ENCODE results near the gene ARID1B. TPM values are rescaled to one million over a fixed set of nuclear protein-coding genes. Genes with fewer than 3 reads are reported as not detected.

Gene ARID1B
- total RNA-seq, 1 donor from 2014 or later: 59.3 TPM

DNA sequence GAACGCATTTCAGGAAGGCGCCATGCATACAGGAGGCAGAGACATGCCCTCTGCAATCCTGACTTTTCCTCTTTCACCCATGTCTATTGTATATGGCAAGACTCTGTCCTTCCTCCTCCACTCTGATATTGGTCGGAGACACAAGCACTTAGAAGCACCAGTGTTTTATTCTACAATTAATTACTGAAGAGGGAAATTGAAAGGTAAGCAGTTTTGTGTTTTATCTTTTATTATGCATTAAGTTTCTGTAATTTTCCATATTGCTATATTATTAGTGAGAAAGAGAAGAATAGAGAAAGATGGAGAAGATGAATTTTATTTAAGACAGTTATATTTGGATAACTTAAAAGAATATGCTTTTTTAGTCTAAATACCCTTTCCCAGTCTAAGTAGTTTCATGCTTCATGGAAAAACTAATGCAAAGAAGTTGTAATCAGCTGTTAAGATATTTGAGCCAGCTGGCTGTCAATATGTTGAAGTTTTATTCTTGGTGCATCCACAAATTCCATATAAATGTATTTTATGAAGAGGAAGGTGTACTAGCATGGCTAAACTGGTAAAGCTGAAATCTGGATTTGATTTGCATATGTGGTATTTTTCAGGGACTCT is 13.6 kb downstream of the ARID1B start:
- no peak for DNase-seq (ENCODE audit: low spot score)
- Mint-ChIP-seq H3K27ac (ENCODE audit: unreplicated experiment) (peak overlapping the region; percentile 39), H3K27me3 (ENCODE audit: low read depth) (no peaks in the 10 kb centered on the region), H3K36me3 (ENCODE audit: low read depth) (no peaks in the 10 kb centered on the region), H3K9me3 (ENCODE audit: low read depth) (no peaks in the 10 kb centered on the region), H3K4me3 (ENCODE audit: unreplicated experiment) (no peak overlapping the region), H3K4me1 (ENCODE audit: low read depth) (peaks cover 50% of the 10 kb centered on the region)
- TF ChIP-seq, protein P1, sequence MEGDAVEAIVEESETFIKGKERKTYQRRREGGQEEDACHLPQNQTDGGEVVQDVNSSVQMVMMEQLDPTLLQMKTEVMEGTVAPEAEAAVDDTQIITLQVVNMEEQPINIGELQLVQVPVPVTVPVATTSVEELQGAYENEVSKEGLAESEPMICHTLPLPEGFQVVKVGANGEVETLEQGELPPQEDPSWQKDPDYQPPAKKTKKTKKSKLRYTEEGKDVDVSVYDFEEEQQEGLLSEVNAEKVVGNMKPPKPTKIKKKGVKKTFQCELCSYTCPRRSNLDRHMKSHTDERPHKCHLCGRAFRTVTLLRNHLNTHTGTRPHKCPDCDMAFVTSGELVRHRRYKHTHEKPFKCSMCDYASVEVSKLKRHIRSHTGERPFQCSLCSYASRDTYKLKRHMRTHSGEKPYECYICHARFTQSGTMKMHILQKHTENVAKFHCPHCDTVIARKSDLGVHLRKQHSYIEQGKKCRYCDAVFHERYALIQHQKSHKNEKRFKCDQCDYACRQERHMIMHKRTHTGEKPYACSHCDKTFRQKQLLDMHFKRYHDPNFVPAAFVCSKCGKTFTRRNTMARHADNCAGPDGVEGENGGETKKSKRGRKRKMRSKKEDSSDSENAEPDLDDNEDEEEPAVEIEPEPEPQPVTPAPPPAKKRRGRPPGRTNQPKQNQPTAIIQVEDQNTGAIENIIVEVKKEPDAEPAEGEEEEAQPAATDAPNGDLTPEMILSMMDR (IDR thresholded peaks at IDR 0.05): no peak

DNA sequence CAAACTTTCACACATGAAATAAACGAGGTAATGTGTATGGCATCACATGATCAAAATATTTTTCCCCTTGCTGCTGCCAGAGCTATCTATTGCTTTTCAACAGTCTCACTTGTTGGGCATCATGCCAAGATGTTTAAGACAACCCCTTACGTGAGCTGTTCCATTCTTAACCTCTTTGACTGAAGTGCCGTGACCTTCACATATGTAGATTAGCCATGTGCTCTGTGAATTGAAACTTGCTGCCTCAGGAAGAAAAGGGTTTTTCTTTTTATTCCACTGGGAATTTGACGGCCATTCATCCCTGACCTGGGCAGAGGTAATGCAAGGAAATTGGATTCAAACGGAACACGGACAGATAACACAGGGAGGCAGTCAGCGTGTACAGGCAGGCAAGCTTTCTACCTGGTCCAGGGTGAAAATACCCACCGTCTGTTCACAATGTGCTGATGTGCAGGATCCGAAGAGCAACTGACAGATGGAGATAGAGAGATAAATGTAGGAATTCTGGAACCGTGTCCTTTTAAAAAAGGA is 14.2 kb downstream of the ARID1B start:
- Mint-ChIP-seq H3K4me1 (ENCODE audit: low read depth) (peaks cover 52% of the 10 kb centered on the region), H3K9me3 (ENCODE audit: low read depth) (no peaks in the 10 kb centered on the region), H3K4me3 (ENCODE audit: unreplicated experiment) (no peak overlapping the region), H3K27ac (ENCODE audit: unreplicated experiment) (peak overlapping the region; percentile 39), H3K36me3 (ENCODE audit: low read depth) (no peaks in the 10 kb centered on the region), H3K27me3 (ENCODE audit: low read depth) (no peaks in the 10 kb centered on the region)
- TF ChIP-seq, protein P1 (IDR thresholded peaks at IDR 0.05): no peak
- DNase-seq (ENCODE audit: low spot score): no peak

DNA sequence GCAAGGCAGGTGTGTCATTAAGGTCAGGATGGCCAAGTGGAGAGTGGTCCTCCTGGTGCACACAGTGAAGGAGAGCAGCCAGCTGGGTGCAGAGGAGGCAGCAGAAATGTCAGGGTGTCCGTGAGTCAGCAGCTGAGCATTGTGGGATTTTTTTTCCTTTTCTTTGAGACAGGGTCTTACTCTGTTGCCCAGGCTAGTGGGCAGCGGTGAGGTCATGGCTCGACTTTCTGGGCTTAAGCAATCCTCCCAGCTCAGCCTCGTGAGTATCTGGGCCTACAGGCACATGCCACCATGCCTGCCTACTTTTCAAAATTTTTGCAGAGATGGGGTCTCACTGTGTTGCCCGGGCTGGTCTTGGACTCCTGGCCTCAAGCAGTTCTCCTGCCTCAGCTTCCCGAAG is 16.0 kb downstream of the ARID1B start:
- H3K9me3 Mint-ChIP-seq (ENCODE audit: low read depth): no peaks in the 10 kb centered on the region
- no peak overlapping the region for H3K27ac Mint-ChIP-seq (ENCODE audit: unreplicated experiment)
- DNase-seq (ENCODE audit: low spot score): no peak
- H3K27me3 Mint-ChIP-seq (ENCODE audit: low read depth): no peaks in the 10 kb centered on the region
- no peak overlapping the region for H3K4me3 Mint-ChIP-seq (ENCODE audit: unreplicated experiment)
- H3K4me1 Mint-ChIP-seq (ENCODE audit: low read depth): peaks cover 51% of the 10 kb centered on the region
- TF ChIP-seq, protein P1 (IDR thresholded peaks at IDR 0.05): no peak
- H3K36me3 Mint-ChIP-seq (ENCODE audit: low read depth): no peaks in the 10 kb centered on the region

DNA sequence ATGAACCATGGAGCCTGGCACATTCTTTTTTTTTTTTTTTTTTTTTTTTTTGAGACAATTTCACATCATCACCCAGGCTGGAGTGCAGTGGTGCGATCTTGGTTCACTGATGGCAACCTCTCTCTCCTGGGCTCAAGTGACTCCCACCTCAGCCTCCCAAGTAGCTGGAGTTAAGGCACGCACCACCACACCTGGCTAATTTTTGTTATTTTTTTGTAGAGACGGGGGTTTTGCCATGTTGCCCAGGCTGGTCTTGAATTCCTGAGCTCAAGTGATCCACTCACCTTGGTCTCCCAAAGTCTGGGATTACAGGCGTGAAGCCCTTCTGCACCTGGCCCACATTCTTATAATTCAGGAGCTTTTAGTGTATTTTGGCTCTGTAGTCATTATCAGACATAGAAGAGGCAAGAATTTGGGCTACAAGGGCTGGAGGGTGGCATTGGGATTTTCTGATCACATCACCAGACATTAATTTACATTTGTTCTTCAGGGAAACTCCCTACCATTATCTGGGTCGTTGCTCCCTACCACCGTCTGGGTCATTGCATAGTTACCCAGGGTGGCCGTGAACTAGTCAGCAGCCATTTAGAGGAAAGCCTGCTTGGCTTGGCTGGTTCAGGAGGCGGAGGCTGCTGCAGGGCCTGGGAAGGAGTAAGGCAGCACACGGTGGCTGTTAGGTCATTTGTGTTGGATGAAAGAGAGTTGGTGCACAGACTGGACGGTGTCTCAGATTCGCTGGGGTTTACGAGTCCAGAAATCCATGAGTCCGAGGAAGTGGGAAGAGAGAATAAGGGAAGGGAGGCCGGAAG is 17.6 kb downstream of the ARID1B start:
- Mint-ChIP-seq H3K27me3 (ENCODE audit: low read depth) (no peaks in the 10 kb centered on the region), H3K36me3 (ENCODE audit: low read depth) (no peaks in the 10 kb centered on the region), H3K9me3 (ENCODE audit: low read depth) (no peaks in the 10 kb centered on the region), H3K4me3 (ENCODE audit: unreplicated experiment) (no peak overlapping the region), H3K4me1 (ENCODE audit: low read depth) (peaks cover 45% of the 10 kb centered on the region), H3K27ac (ENCODE audit: unreplicated experiment) (no peak overlapping the region)
- no peak for DNase-seq (ENCODE audit: low spot score)
- TF ChIP-seq, protein P1 (IDR thresholded peaks at IDR 0.05): no peak

- Mint-ChIP-seq H3K27me3 (ENCODE audit: low read depth) (no peaks in the 10 kb centered on the region), H3K36me3 (ENCODE audit: low read depth) (no peaks in the 10 kb centered on the region), H3K4me1 (ENCODE audit: low read depth) (peaks cover 40% of the 10 kb centered on the region), H3K9me3 (ENCODE audit: low read depth) (no peaks in the 10 kb centered on the region), H3K4me3 (ENCODE audit: unreplicated experiment) (no peak overlapping the region), H3K27ac (ENCODE audit: unreplicated experiment) (no peak overlapping the region)
- no peak for DNase-seq (ENCODE audit: low spot score)
- TF ChIP-seq, protein P1 (IDR thresholded peaks at IDR 0.05): no peak
These were observed 18.6 kb downstream of the ARID1B start for GRCh38 chr6:156795825-156796224.

All from chondrocyte (in vitro differentiated cells).